DND-41 (cell line): Measurements from ENCODE around the gene TMEM239.

Experiments used
- ATAC-seq: fragments of 200-7000 bp; cut with Tn5 transposase; 3 replicates; pipeline ENCODE4 v1.9.1; 2021; ENCODE audit warnings: low read depth; ENCODE audit not compliant: insufficient read depth
- DNase-seq: peaks from one replicate; pipeline ENCODE4 v3.0.0-alpha.2; 2020
- H2AFZ ChIP-seq: 2 replicates; pipeline ENCODE4 v1.6.0; 2012; ENCODE audit warnings: low read depth, low read length
- H3K27ac ChIP-seq: 2 replicates; pipeline ENCODE4 v1.5.1; 2012; ENCODE audit warnings: low read length, inconsistent platforms
- H3K27me3 ChIP-seq: fragments of 200-600 bp; sonication (generic); 2 replicates; pipeline ENCODE4 v1.6.0; 2012; ENCODE audit warnings: low read length, mild to moderate bottlenecking, inconsistent platforms; ENCODE audit not compliant: insufficient read depth, poor library complexity
- H3K36me3 ChIP-seq: 2 replicates; pipeline ENCODE4 v1.5.1; 2012; ENCODE audit warnings: low read length, inconsistent platforms; ENCODE audit not compliant: insufficient read depth
- H3K4me1 ChIP-seq: 2 replicates; pipeline ENCODE4 v1.5.1; 2012; ENCODE audit warnings: mild to moderate bottlenecking, low read length; ENCODE audit not compliant: insufficient read depth
- H3K4me2 ChIP-seq: 2 replicates; pipeline ENCODE4 v1.6.0; 2012; ENCODE audit warnings: mild to moderate bottlenecking, moderate library complexity, low read length, inconsistent platforms; ENCODE audit not compliant: insufficient read depth
- H3K4me3 ChIP-seq, 2 experiments: fragments of 200-600 bp in 1 of 2; shearing (Covaris generic) in 1 of 2; 2 replicates each; pipeline ENCODE4 v1.5.1; 2012 to 2016; ENCODE audit warnings: inconsistent platforms in 2 of 2, low read length in 2 of 2, mild to moderate bottlenecking in 2 of 2, low read depth in 1 of 2, moderate library complexity in 1 of 2
- H3K79me2 ChIP-seq: 2 replicates; pipeline ENCODE4 v1.6.0; 2012; ENCODE audit warnings: low read length, inconsistent platforms; ENCODE audit not compliant: insufficient read depth
- H3K9ac ChIP-seq: 2 replicates; pipeline ENCODE4 v1.6.0; 2012; ENCODE audit warnings: low read depth, mild to moderate bottlenecking, inconsistent platforms, low read length, moderate library complexity
- H3K9me3 ChIP-seq: 2 replicates; pipeline ENCODE4 v1.5.1; 2012; ENCODE audit warnings: low read length, moderate library complexity, mild to moderate bottlenecking, inconsistent platforms; ENCODE audit not compliant: insufficient read depth, severe bottlenecking
- H4K20me1 ChIP-seq: 2 replicates; pipeline ENCODE4 v1.6.0; 2012; ENCODE audit warnings: low read length; ENCODE audit not compliant: insufficient read depth
- EZH2 ChIP-seq: IDR thresholded peaks from 3 replicates; pipeline ENCODE4 v1.6.1; 2012; ENCODE audit warnings: borderline replicate concordance, low read depth, mild to moderate bottlenecking, moderate library complexity, low read length, inconsistent platforms; ENCODE audit not compliant: severe bottlenecking
- TF ChIP-seq, protein P1 (sequence below): IDR thresholded peaks from 2 replicates; pipeline ENCODE4 v1.5.1; 2012; ENCODE audit warnings: borderline replicate concordance, low read length, moderate library complexity, mild to moderate bottlenecking; ENCODE audit not compliant: poor library complexity, severe bottlenecking; ENCODE audit errors: extremely low read depth

Gene TMEM239

GRCh38 chr20:2859330-2860121, 43.4 kb downstream of the TMEM239 start:
- H3K27ac ChIP-seq = no peak overlapping the region
- H3K4me2 ChIP-seq = no peak overlapping the region
- H3K36me3 ChIP-seq = peaks cover 23% of the 10 kb centered on the region
- DNase-seq (no peak), ATAC-seq (no peak)
- no peaks in the 10 kb centered on the region for H3K9me3 ChIP-seq
- H3K9ac ChIP-seq = no peak overlapping the region
- TF ChIP-seq EZH2 = no peak
- TF ChIP-seq, protein P1, sequence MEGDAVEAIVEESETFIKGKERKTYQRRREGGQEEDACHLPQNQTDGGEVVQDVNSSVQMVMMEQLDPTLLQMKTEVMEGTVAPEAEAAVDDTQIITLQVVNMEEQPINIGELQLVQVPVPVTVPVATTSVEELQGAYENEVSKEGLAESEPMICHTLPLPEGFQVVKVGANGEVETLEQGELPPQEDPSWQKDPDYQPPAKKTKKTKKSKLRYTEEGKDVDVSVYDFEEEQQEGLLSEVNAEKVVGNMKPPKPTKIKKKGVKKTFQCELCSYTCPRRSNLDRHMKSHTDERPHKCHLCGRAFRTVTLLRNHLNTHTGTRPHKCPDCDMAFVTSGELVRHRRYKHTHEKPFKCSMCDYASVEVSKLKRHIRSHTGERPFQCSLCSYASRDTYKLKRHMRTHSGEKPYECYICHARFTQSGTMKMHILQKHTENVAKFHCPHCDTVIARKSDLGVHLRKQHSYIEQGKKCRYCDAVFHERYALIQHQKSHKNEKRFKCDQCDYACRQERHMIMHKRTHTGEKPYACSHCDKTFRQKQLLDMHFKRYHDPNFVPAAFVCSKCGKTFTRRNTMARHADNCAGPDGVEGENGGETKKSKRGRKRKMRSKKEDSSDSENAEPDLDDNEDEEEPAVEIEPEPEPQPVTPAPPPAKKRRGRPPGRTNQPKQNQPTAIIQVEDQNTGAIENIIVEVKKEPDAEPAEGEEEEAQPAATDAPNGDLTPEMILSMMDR = no peak
- no peaks in the 10 kb centered on the region for H3K27me3 ChIP-seq
- H4K20me1 ChIP-seq = peaks cover 15% of the 10 kb centered on the region
- no peak overlapping the region for H2AFZ ChIP-seq
- no peaks in the 10 kb centered on the region for H3K79me2 ChIP-seq
- H3K4me3 ChIP-seq = no peak overlapping the region
- H3K4me1 ChIP-seq = no peaks in the 10 kb centered on the region

- Histone ChIP-seq H3K27me3 (peaks cover 2% of the 10 kb centered on the region), H3K9me3 (no peaks in the 10 kb centered on the region), H3K79me2 (no peaks in the 10 kb centered on the region), H3K9ac (no peak overlapping the region), H3K27ac (no peak overlapping the region), H3K36me3 (peaks cover 45% of the 10 kb centered on the region), H2AFZ (no peak overlapping the region), H3K4me1 (no peaks in the 10 kb centered on the region), H3K4me2 (no peak overlapping the region), H3K4me3 (no peak overlapping the region), H4K20me1 (peaks cover 15% of the 10 kb centered on the region)
- DNase-seq (no peak), ATAC-seq (no peak)
- TF ChIP-seq, protein P1 = no peak
- TF ChIP-seq EZH2 = no peak
Observed at GRCh38 chr20:2864626-2865025, 48.5 kb downstream of the TMEM239 start.

DNA sequence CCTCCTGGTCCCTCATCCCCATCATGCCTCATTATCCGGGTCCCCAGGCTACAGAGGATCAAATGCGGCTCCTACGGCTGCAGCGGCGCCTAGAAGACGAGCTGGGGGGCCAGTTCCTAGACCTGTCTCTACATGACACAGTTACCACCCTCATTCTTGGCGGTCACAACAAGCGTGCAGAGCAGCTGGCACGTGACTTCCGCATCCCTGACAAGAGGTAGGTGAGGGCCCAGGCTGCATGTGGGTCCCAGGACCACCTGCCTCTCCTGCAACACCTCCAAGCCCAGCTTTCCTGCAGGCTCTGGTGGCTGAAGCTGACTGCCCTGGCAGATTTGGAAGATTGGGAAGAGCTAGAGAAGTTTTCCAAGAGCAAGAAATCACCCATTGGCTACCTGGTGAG, 48.9 kb downstream of the TMEM239 start:
- DNase-seq = no peak
- H3K4me3 ChIP-seq = no peak overlapping the region
- peaks cover 2% of the 10 kb centered on the region for H3K27me3 ChIP-seq
- no peaks in the 10 kb centered on the region for H3K9me3 ChIP-seq
- no peak for ATAC-seq
- TF ChIP-seq EZH2 = no peak
- TF ChIP-seq, protein P1 = no peak
- H3K4me2 ChIP-seq = no peak overlapping the region
- H3K9ac ChIP-seq = no peak overlapping the region
- peaks cover 44% of the 10 kb centered on the region for H3K36me3 ChIP-seq
- H3K4me1 ChIP-seq = no peaks in the 10 kb centered on the region
- no peak overlapping the region for H2AFZ ChIP-seq
- H4K20me1 ChIP-seq = peaks cover 10% of the 10 kb centered on the region
- no peaks in the 10 kb centered on the region for H3K79me2 ChIP-seq
- H3K27ac ChIP-seq = no peak overlapping the region
